Fibroblast of skin of left biceps (primary cell): ENCODE measurements around the gene UBAC1.
A peak's percentile ranks its signal among the peaks of the same experiment; 100 is the strongest.

Experiments used
- DNase-seq, 2 experiments: peaks; one replicate each; pipeline ENCODE4 v3.0.0-alpha.2; 2013; ENCODE audit warnings: low read depth in 2 of 2

The UBAC1 gene

DNA sequence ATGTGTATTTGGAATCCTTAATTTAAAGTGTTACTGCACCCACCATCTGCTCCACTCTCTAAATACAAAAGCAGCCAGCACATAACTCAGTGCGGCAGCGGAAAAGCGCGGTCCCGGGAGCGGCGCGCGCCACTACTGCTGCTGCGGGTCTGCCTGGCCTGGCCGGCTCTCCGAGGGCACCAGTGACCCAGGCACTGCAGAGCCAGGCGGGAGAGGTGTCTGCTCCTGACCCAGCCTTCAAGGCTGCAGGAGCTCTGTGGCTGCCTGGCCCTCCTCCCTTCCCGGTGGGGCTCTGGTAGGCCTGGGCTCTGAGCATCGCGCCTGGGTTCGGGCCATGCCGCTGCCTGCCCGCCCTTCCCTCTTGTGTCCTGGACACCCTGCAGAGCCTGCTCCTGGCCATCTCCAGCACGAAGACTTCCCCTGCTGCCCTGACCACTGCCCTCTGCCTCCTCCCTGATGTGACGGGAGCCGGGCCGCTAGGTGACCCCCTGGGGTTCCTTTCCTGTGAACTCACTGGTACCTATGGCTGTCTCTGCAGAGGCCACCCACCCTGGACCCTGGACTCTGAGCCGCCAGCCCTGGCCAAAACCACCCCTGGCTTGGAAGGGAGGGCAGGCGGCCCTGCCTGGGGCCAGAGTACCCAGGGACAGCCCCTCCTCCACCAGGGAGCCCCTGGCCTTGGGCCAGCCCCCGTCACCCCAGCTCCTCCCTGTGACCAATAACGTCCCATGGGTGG is 32.8 kb upstream of the UBAC1 start:
- no peak for DNase-seq

- no peak for DNase-seq
These were observed 32.2 kb upstream of the UBAC1 start for GRCh38 chr9:135993409-135993742.

DNA sequence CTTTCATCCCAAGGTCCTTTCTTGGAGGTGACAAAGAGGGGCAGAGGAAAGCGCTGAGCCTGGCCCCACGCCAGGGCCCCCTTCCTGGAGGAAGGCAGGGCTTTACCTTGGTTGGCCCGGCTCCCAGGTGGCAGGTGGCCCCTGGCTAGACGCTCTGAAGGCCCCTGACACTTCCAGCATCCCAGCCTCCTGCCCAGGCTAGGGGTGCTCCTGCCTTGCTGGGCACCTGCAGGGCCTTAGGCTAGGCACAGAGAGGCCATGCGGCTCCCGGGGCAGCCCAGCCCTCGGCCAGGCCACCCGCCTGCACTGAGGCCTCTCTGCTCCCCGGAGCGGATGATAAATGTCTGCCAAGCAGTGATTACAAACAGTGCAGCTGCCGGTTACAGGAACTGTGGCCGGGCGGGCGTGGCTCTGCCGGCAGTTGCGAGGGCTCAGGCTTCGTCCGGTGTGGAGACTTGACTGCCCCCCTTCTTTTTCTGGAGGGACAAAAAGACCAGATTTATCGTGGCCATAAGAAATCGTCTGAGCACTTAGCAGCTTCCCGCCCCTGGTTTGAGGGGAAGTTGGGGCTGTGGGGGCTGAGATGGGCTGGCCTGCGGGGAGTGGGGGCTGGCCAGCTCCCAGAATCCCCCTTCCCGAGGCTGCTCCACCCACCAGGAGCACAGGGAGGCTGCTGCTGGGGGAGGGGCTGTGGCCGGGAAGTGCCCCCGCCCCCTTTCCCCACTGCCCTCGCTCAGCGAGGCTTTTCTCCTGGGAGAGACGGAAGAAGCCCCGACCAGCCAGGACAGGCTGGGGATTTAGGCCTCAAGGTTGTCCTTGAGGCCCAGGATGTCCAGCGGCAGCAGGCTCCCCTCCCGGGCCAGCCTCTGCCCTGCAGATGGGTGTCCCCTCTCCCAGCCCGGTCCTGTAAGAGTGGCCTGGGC is 31.6 kb upstream of the UBAC1 start:
- peak; percentile 23 to 32 for DNase-seq

- no peak for DNase-seq
These were observed 30.6 kb upstream of the UBAC1 start for GRCh38 chr9:135991771-135992170.

GRCh38 chr9:135990468-135991429 is 29.6 kb upstream of the UBAC1 start:
- peak; percentile 28 to 33 for DNase-seq

GRCh38 chr9:135989722-135990467 is 28.7 kb upstream of the UBAC1 start:
- no peak for DNase-seq

DNA sequence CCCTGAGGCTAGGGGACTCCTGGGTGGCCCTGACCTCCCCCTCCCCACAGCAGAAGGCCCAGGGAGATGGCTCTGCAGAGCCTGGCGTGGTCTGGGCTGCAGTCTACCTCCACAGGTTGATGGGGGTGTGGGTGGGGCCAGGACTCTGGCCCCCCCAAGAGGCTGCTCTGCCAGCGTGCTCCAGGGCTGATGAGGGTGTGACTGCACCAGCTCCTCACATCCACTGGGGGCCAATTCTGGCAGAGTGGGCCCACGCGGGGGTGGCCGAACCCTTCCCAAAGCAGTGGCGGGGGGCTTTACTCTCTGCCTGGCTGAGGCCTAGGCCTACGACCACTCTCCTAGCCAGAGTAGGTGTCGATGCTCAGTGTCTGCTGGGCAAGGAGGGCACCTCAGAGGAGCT is 28.0 kb upstream of the UBAC1 start:
- no peak for DNase-seq

GRCh38 chr9:135988493-135988892 is 27.3 kb upstream of the UBAC1 start:
- DNase-seq, result no peak

- no peak for DNase-seq
These were observed 26.7 kb upstream of the UBAC1 start for GRCh38 chr9:135987838-135988404.

DNA sequence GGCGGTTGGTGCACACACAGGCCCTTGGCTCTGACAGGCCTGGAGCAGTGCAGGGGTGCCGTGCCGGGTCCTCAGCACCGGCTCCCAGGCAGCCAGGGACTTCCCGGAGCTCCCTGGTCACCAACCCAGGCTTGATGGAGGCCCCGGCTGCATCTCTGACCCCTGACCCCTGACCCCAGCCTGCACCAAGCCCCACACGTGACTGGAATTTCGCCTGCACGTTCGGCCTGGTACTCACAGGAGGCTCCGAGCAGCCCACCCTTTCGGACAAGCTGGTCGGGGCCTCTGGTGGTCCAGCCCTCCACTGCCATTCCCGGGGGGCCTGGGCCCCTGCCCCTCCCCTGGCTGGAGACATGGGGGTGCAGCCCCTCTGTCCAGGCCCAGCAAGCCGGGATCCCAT is 25.4 kb upstream of the UBAC1 start:
- no peak for DNase-seq

GRCh38 chr9:135985889-135986288 is 24.7 kb upstream of the UBAC1 start:
- DNase-seq, result no peak

DNA sequence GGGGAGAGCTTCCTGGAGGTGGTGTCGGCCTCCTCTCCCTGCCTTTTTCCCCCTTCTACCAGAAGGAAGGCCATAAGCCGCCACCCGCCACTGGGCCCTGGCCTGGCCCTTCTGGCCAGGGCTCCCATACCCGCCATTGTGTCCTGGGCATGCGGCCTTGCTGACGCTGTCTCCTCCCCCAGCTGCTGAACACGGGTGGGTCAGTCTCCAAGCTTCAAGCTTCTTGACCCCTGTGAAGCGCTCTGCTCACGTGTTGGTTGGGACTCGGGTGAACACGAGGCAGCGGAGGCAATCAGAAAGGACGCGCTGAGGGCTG is 24.2 kb upstream of the UBAC1 start:
- DNase-seq, result no peak

DNA sequence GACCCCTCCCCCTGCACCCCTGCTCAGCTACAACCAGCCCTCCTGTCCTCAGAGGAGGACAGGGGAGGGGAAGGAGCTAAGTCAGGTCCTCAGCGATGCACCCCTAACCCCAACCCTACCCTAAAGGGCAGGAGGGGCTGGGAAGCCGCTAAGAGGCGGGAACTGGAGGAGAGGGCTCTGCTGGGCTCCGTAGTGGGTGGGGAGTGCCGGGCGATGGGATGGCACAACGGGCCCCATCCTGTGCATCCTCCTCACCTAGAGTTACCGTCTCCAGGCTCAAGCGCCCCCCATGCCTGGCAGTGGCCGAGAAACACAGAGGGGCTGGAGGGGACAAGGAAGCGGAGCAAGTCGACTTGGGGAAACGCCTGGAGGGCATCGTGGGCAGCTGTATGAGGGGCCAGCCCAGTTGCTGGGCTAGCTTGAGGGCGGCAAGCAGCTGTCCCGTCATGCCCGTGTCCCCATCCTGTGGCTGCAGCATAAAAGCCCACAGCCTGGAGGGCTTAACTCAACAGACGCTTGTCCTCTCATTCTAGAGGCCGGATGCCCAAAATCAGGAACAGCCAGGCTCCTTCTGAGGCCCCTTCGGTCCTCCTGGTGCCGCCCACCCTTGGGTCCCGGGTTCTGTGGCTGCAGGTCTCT is 23.0 kb upstream of the UBAC1 start:
- no peak for DNase-seq

DNA sequence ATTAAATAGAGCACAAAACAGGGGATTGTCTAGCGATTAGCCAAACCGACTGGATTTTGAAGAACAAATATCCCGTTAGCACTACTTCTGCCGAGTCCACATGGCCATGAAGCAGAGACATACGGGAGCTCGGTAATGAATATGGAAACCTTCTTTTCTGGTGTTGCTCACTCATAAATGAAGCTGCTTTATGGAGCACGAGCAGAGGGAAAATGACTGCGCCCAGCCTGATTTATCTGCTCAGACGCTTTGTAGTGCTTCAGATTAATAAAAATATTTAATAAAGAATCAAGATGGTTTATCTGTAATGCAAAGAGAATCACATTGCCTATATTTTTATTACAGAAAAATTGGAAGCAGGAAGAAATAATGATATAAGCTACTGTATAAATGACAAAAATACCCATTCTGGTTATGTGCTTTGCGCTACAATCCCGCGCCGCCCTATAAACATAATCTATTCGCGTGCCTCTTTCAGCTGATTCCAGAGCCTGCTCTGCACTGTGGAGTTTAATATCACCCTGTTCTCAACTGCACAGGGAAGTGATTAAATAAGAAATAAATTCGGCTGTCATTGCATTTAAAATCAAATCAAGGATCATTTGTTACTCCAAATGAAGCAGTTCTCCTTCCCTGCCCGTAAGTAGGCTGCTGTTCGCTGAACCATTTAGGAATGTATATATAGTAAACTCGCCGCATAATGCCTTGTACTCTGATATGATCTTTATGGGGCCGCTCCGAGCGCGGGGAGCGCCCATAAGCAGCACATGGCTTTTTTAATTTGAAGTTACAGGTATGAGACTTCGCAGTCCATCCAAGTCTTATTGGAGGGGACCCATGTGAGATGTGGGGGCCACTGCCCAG is 22.3 kb upstream of the UBAC1 start:
- no peak for DNase-seq

DNA sequence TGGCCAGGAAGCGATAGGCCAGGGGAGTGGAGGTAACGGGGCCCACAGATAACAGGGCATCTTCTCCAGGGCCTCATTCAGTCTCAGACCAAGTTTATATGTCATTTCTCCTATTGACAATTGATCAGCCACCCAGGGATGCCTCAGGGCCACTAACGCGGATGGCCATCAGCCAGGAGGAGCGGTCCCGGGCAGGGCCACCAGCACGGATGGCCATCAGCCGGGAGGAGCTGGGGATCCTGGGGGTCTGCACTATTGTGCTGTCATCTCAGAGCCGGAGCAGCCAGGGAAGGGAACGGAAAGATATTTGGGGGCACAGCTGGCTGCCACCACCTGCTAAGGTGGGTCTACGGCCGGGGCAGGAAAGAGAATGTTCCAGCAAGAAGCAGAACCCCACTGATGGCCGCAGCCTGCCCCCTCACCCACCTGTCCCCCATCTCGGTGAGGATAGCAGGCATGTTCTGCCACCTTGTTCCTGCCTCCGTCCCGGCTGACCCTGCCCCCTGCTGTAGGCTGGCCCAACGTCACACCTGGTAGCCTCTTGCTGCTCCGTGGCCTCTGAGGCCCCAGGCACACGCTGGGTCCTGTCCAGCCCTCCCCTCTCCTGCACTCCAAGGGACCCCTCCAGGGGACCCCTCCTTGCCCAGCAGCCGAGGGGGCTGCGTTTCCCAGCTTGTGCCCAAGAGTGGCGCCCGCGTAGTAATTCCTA is 21.5 kb upstream of the UBAC1 start:
- no peak for DNase-seq

GRCh38 chr9:135980926-135981630 is 19.9 kb upstream of the UBAC1 start:
- no peak for DNase-seq

DNA sequence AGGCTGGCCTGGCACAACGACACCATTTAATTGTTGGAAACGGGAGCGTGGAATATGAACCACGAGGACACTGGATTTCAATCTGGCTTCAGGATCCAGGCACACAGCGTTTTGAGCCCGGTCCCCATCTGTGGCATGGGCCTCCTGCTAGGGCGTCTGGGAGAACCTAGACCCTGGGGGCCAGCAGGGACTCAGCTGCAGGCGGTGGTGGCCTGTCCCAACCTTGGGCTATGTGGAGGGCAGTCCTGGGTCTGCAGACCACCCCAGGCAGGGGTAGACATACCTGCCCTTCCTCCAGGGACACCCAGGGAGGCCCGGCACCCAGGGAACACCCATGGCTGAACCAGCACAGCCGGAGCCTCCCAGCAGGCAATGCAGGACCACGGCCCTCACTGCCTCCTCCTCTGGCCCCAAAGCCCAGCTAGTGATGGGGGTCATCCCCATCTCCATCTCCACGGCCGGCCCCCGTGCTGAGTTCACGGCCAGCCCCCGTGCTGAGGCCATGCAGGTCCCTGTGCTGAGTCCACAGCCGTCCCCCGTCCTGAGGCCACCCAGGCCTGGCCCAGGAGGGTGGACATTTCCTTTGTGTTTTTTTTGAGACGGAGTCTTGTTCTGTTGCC is 18.5 kb upstream of the UBAC1 start:
- DNase-seq, result no peak
